Non-pigmented ciliary epithelial cell (primary cell): ENCODE measurements around the gene NCAPG.

ENCODE experiments used
- DNase-seq: peaks from one replicate; pipeline ENCODE4 v3.0.0-alpha.2; 2010; ENCODE audit warnings: low read depth

Gene NCAPG, protein sequence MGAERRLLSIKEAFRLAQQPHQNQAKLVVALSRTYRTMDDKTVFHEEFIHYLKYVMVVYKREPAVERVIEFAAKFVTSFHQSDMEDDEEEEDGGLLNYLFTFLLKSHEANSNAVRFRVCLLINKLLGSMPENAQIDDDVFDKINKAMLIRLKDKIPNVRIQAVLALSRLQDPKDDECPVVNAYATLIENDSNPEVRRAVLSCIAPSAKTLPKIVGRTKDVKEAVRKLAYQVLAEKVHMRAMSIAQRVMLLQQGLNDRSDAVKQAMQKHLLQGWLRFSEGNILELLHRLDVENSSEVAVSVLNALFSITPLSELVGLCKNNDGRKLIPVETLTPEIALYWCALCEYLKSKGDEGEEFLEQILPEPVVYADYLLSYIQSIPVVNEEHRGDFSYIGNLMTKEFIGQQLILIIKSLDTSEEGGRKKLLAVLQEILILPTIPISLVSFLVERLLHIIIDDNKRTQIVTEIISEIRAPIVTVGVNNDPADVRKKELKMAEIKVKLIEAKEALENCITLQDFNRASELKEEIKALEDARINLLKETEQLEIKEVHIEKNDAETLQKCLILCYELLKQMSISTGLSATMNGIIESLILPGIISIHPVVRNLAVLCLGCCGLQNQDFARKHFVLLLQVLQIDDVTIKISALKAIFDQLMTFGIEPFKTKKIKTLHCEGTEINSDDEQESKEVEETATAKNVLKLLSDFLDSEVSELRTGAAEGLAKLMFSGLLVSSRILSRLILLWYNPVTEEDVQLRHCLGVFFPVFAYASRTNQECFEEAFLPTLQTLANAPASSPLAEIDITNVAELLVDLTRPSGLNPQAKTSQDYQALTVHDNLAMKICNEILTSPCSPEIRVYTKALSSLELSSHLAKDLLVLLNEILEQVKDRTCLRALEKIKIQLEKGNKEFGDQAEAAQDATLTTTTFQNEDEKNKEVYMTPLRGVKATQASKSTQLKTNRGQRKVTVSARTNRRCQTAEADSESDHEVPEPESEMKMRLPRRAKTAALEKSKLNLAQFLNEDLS

GRCh38 chr4:17810260-17811077 is at the start of gene NCAPG, which contains the start of gene DCAF16:
NCAPG (plus strand) TSS chr4:17810979; CDS start chr4:17811078, 99 bp downstream.
DCAF16 (minus strand) TSS chr4:17810757; CDS start chr4:17804141, 6,616 bp downstream.
- peak; percentile 93 for DNase-seq

GRCh38 chr4:17761062-17761461 is 49.7 kb upstream of the NCAPG start:
- no peak for DNase-seq

DNA sequence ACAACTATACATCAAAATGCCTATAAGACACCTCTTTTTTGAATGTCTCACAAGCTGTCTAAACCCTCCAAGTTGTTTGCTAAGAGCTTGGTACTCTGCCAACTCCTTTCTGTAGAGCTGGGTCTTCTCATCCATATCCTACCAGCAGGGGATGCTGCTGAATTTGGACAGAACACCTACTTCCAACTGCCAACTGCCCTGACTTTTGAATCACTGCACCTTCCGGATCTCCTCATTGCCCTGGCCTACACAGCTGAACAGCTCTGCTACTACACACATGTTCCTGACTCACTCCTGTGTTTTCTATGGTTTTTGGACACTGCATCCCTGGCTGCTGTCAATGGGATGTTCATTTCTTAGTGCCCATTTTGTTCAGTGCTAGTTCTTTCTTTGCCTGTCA is 48.1 kb upstream of the NCAPG start:
- no peak for DNase-seq

DNA sequence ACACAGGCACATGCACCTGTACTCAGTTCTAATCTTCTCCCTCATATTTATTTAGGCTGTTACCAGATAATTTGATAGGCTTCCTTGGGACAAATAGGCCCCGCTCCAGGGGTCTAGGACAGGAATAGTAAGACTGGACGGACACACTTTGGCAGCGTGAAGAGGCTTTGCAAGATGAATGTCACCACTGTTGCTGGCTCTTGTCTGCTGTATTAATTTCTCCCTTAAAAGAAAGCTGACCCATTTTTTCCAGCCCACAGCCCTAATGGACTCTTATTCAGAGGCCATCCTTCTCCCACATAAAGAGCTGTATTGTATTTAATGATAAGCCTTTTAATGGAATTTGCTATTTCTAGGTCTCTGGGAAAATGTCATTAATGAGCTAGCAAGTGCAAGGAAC is 47.4 kb upstream of the NCAPG start:
- no peak for DNase-seq

GRCh38 chr4:17763931-17764330 is 46.8 kb upstream of the NCAPG start:
- DNase-seq, result no peak

DNA sequence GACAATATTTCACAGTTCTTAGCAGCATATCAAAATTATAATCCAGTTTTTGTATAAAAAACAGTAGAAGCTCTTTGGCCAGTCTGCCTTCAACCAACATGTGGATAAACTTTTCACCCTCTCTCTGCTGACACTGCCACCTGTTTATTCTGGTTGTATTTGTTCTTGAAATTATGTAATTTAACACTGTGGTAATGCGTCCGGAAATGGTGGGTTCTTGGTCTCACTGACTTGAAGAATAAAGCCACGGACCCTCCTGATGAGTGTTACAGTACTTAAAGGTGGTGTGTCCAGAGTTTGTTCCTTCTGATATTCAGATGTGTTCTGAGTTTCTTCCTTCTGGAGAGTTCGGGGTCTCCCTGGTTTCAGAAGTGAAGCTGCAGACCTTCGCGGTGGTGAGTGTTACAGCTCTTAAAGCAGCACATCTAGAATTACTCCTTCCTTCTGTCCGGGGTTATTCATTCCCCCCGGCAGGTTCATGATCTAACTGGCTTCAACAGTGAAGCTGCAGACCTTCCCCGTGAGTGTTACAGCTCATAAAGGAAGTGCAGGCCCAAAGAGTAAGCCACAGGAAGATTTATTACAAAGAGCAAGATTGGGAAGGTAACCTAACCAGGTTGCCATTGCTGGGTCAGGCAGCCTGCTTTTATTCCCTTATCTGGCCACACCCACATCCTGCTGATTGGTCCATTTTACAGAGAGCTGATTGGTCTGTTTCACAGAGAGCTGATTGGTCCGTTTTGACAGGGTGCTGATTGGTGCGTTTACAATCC is 45.1 kb upstream of the NCAPG start:
- DNase-seq, result no peak

- no peak for DNase-seq
Measured at GRCh38 chr4:17766826-17767458, 43.8 kb upstream of the NCAPG start.

DNA sequence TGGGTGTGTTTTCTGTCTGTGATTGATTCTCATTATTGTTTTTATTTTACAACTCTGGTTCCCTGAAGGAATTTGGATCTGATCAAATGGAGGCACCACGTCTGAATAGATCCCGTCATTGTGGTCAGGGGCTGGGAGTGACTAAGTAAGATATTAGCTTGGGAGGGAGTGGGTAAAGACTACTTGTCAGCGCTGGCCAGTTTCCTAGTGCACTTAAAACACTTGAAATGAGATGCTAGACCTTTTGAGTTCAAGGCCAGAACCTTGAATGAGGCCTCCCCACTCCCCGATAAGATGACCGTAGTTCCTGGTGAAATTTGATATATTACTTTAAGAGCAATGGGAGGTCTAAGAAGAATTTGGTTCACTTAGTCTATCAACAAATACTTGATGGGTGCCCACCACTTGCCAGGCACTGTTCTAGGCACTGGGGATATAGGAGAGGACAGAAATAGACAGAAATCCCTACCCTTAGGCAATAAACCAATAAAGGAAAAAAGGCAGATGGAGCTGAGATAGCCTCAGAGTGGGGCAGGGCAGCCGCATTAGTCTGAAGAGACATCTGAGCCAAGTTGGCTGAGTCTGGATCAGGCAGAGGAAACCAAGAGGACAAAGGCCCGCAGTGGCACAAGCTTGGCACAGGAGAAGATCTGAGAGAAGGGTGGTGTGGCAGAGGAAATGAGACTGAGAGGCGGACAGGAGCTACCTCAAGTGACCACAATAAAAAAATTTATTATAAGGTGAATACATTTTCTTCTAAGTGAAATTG is 41.2 kb upstream of the NCAPG start:
- no peak for DNase-seq

DNA sequence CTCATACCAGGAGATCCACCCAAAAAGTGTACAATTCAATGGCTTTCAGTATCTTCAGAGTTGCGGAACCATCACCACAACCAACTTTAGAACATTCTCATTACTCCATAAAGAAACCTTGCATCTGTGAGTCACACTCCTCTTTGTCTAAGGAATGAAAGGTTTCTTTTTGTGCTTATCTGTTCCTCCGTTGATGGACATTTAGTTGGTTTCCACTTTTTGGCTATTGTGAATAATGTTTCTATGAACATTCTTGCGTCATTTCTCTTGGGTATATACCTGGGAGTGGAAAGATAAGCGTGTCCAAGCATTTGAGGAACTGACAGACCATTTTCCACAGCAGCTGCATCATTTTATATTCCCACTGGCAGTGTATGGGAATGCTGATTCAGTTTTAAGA is 39.9 kb upstream of the NCAPG start:
- DNase-seq, result no peak

- DNase-seq, result no peak
Measured at GRCh38 chr4:17771284-17771908, 39.4 kb upstream of the NCAPG start.

- DNase-seq, result no peak
Measured at GRCh38 chr4:17773135-17773698, 37.6 kb upstream of the NCAPG start.

- no peak for DNase-seq
Measured at GRCh38 chr4:17778431-17778830, 32.3 kb upstream of the NCAPG start.

- no peak for DNase-seq
Measured at GRCh38 chr4:17780501-17781299, 30.1 kb upstream of the NCAPG start.

- DNase-seq, result no peak
Measured at GRCh38 chr4:17781300-17782287, 29.2 kb upstream of the NCAPG start, which contains the start of gene FAM184B. FAM184B (minus strand) TSS chr4:17781621; CDS start chr4:17781299, 322 bp downstream.

DNA sequence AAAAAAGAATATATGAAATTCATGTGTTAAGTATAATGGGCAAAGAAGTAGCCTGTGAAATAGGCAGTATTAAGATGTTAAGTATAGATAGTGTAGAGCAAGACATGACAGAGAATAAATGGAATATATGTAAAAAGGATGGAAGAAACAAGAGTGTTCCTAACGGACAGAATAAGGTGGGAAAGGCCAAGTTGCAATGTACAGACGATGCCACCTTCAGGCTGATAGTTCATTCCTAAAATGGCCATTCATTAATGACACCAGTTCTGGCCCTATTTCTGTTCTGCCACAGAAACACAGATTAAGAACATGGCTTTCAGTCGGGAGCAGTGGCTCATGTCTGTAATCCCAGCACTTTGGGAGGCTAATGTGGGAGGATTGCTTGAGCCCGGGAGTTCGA is 24.9 kb upstream of the NCAPG start:
- DNase-seq, result no peak

DNA sequence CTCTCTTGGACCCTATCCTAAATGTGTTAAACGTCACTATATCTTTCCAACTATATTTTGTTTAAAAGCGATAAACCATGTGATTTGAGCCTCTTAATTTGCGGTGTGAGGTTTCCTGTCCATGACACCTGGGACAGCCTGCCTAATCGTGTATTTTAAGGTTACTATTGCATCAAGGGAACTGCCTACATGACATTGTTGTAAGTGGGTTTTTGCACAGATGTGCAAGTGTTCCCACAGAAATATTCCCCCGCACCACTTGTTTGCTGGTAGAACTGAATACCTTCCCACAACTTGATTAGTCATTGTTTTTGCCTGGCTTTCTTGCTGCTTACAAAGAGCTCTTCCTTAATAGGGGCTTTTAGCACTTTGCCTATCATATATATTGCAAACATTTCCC is 24.2 kb upstream of the NCAPG start:
- no peak for DNase-seq

DNA sequence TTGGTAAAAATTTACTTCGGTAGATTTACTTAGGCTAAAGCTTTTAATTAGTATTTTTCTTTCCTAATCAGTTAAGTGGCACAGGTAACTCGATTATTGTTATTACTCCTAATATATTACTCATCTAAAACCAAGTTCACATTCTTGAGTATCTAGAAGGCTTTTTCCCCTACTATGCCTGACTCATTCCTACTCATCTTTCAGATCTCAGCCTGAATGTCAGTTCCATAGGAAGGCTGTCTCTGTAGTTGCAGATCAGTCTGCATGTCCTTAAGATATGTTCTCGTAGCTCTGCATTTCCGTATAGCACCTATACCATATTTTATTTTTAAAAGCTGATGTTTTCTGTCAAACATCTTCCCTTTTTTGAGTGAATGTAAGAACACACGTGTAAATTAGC is 23.5 kb upstream of the NCAPG start:
- peak; percentile 44 for DNase-seq
